ENCODE measurements around the gene UQCR10.

GRCh38 chr22:29769723-29770321, 2.7 kb downstream of the UQCR10 start:
- TF ChIP-seq POLR2A (IDR thresholded peaks at IDR 0.05): no peak
- TF ChIP-seq CTCF (IDR thresholded peaks at IDR 0.05): no peak
- no peak for TF ChIP-seq POLR2AphosphoS5 (IDR thresholded peaks at IDR 0.05)
- no peak for TF ChIP-seq EP300 (IDR thresholded peaks at IDR 0.05)

Data from suprapubic skin (tissue), 4 donors.